Measurements from ENCODE around the gene NKAIN1. TPM values are rescaled to one million over a fixed set of nuclear protein-coding genes. Genes with fewer than 3 reads are reported as not detected.

Gene NKAIN1
- total RNA-seq, 1 donor from 2014 or later: 27.0 TPM

Other genes starting within 250 kb of the NKAIN1 start
- 131 TPM for gene PUM1, start 174.2 kb downstream of the NKAIN1 start, total RNA-seq
- gene SNRNP40, start 56.9 kb upstream of the NKAIN1 start, total RNA-seq: 63.9 TPM
- 31.5 TPM for gene ZCCHC17, start 57.1 kb upstream of the NKAIN1 start, total RNA-seq
- 88.0 TPM for gene FABP3, start 133.2 kb upstream of the NKAIN1 start, total RNA-seq
- 0.49 TPM for gene SERINC2, start 173.3 kb upstream of the NKAIN1 start, total RNA-seq